ENCODE data around the gene CYP2W1.

Gene CYP2W1

GRCh38 chr7:966291-967069, 16.5 kb upstream of the CYP2W1 start:
- DNase-seq, result no peak

- no peak for DNase-seq
Observed at GRCh38 chr7:967361-968082, 15.5 kb upstream of the CYP2W1 start.

- DNase-seq, result no peak
Observed at GRCh38 chr7:968205-969105, 14.5 kb upstream of the CYP2W1 start.

- no peak for DNase-seq
Observed at GRCh38 chr7:969403-969802, 13.6 kb upstream of the CYP2W1 start.

- DNase-seq, result no peak
Observed at GRCh38 chr7:970744-971143, 12.2 kb upstream of the CYP2W1 start.

GRCh38 chr7:972110-972509, 10.9 kb upstream of the CYP2W1 start:
- DNase-seq, result no peak

- no peak for DNase-seq
Observed at GRCh38 chr7:972676-973309, 10.2 kb upstream of the CYP2W1 start.

- DNase-seq, result no peak
Observed at GRCh38 chr7:973312-973711, 9.7 kb upstream of the CYP2W1 start.

GRCh38 chr7:974172-974571, 8.8 kb upstream of the CYP2W1 start:
- DNase-seq, result no peak

GRCh38 chr7:974820-975681, 7.9 kb upstream of the CYP2W1 start, which contains the start of gene COX19:
TSS of gene COX19 (minus strand) at chr7:975549. CDS start at chr7:975509, 40 bp downstream.
- peak; percentile 91 for DNase-seq

GRCh38 chr7:975702-976473, 7.1 kb upstream of the CYP2W1 start:
- DNase-seq, result no peak

GRCh38 chr7:976901-977325, 6.1 kb upstream of the CYP2W1 start:
- no peak for DNase-seq

GRCh38 chr7:977326-978048, 5.5 kb upstream of the CYP2W1 start:
- no peak for DNase-seq

GRCh38 chr7:978049-978346, 5.0 kb upstream of the CYP2W1 start:
- no peak for DNase-seq

- no peak for DNase-seq
Observed at GRCh38 chr7:978416-979091, 4.4 kb upstream of the CYP2W1 start.

- no peak for DNase-seq
Observed at GRCh38 chr7:979151-979550, 3.8 kb upstream of the CYP2W1 start.

GRCh38 chr7:979886-980571, 3.0 kb upstream of the CYP2W1 start:
- DNase-seq, result no peak

GRCh38 chr7:981793-982510, 1.0 kb upstream of the CYP2W1 start:
- no peak for DNase-seq

Measured in CD4-positive, alpha-beta T cell treated with Interleukin-12 subunit alpha and Interleukin-12 subunit beta, for 1 hour (primary cell).